Activated naive CD4-positive, alpha-beta T cell treated with anti-CD3 and anti-CD28 coated beads, Interleukin-2, amount 10 ng/mL, durations not matched to agents 7 days and 5 days (primary cell): ENCODE data around the gene FJX1.
"Not testable (repeated sequence)": the region's sequence is repeated elsewhere in the genome, so short reads cannot be mapped to it uniquely, and the experiment has no call there.

Source experiments
- CTCF ChIA-PET: fragments of 350-600 bp; sonication (Branson Sonifier 250); formaldehyde crosslinking; loops from one replicate; lab custom pipeline; 2021; ENCODE audit warnings: antibody characterized with exemption; lab: Charles Lee
- DNase-seq: peaks from one replicate; pipeline ENCODE4 v3.0.0-alpha.2; 2020
- H3K27ac Mint-ChIP-seq: one replicate; pipeline ENCODE4 v1.8.0; 2021; ENCODE audit warnings: mild to moderate bottlenecking, moderate library complexity, mixed read lengths
- H3K27me3 Mint-ChIP-seq: one replicate; pipeline ENCODE4 v1.8.0; 2021; ENCODE audit warnings: mild to moderate bottlenecking, mixed read lengths
- H3K36me3 Mint-ChIP-seq: one replicate; pipeline ENCODE4 v1.8.0; 2021; ENCODE audit warnings: mixed read lengths
- H3K4me1 Mint-ChIP-seq: one replicate; pipeline ENCODE4 v1.8.0; 2021; ENCODE audit warnings: mixed read lengths
- H3K4me3 Mint-ChIP-seq: one replicate; pipeline ENCODE4 v1.8.0; 2021; ENCODE audit warnings: mild to moderate bottlenecking, moderate library complexity, mixed read lengths
- H3K9me3 Mint-ChIP-seq: one replicate; pipeline ENCODE4 v1.8.0; 2021; ENCODE audit warnings: mixed read lengths

The FJX1 gene

GRCh38 chr11:35629914-35630313, 11.7 kb downstream of the FJX1 start:
- CTCF ChIA-PET, result no interaction called here
- Mint-ChIP-seq H3K27ac (no peak overlapping the region), H3K4me3 (no peak overlapping the region), H3K4me1 (no peaks in the 10 kb centered on the region), H3K27me3 (peaks cover 27% of the 10 kb centered on the region), H3K36me3 (no peaks in the 10 kb centered on the region), H3K9me3 (no peaks in the 10 kb centered on the region)
- no peak for DNase-seq

DNA sequence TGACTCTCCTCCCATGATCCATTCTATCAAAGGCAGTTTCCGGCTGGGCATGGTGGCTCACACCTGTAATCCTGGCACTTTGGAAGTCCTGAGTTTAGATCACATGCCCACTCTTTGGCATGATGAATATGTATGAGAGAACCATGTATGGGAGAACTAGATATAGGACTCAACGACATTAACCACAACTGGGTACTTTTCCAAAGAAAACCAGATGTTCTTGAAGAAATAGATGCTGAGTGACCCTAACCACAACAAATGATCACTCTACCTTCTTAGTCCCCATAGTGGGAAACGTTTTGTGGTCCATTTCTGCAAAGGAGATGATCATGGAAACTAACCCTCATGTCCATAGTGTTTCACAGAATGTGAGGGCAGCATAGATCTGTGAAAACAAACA, 13.6 kb downstream of the FJX1 start:
- H3K4me1 Mint-ChIP-seq, result no peaks in the 10 kb centered on the region
- H3K9me3 Mint-ChIP-seq, result no peaks in the 10 kb centered on the region
- no peak overlapping the region for H3K4me3 Mint-ChIP-seq
- H3K36me3 Mint-ChIP-seq, result no peaks in the 10 kb centered on the region
- H3K27ac Mint-ChIP-seq, result no peak overlapping the region
- no peak for DNase-seq
- peaks cover 13% of the 10 kb centered on the region for H3K27me3 Mint-ChIP-seq
- CTCF ChIA-PET, result no interaction called here

DNA sequence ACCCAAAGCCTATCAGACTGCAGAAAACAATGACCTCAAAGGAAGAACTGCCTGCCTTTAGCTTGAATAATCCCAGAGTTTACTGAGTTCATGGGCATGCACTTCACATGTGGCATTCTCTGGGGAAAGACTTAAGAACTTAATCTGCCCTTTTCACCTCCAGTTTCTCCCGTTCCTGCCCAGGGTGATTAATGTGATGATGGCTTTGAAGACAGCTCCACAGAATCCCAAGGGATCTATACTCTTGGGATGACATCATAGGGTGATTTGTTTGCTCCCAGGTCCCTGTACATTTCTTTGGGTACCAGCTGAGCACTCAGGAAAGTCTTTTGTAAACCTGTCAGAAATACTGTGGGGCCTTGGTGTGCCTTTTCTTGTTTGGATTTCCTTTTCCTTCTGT, 14.0 kb downstream of the FJX1 start:
- no peak overlapping the region for H3K27ac Mint-ChIP-seq
- no peaks in the 10 kb centered on the region for H3K4me1 Mint-ChIP-seq
- no peaks in the 10 kb centered on the region for H3K9me3 Mint-ChIP-seq
- H3K36me3 Mint-ChIP-seq, result no peaks in the 10 kb centered on the region
- CTCF ChIA-PET, result no interaction called here
- H3K4me3 Mint-ChIP-seq, result no peak overlapping the region
- no peak for DNase-seq
- H3K27me3 Mint-ChIP-seq, result peaks cover 13% of the 10 kb centered on the region

DNA sequence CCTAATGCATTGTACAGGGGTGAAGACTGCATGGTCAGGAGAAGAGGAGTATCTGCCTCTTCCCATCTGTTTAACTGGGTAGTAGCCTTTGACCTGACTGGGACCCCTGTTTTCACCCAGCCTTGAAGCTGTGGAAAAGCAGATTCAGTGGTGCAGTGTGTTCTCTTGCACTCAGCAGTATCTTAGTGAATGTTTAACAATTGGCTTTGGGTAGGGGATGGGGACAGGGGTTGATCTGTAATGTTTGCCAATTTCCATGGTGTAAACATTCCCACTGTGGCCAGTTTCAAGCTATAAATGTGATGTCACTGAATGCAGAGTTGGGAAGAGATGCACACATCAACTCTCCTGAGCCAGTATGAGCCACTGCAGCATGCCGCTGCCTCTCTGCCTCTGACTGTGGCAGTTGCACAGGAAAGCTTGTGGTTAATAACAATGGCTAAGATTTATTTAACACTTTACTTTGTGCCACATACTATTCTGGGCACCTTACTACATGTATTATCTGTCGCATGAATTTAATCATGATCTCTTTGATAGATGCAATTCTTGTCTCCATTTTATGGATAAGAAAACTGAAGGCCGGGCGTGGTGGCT, 15.7 kb downstream of the FJX1 start:
- Mint-ChIP-seq H3K36me3 (no peaks in the 10 kb centered on the region), H3K4me3 (no peak overlapping the region), H3K27me3 (peaks cover 10% of the 10 kb centered on the region), H3K4me1 (no peaks in the 10 kb centered on the region), H3K9me3 (no peaks in the 10 kb centered on the region), H3K27ac (no peak overlapping the region)
- DNase-seq, result no peak
- CTCF ChIA-PET, result interaction anchor here (0.6 kb wide), 1 partner anchor 84 kb away, joined by 3 read pairs; no protein-coding TSS in a partner anchor

DNA sequence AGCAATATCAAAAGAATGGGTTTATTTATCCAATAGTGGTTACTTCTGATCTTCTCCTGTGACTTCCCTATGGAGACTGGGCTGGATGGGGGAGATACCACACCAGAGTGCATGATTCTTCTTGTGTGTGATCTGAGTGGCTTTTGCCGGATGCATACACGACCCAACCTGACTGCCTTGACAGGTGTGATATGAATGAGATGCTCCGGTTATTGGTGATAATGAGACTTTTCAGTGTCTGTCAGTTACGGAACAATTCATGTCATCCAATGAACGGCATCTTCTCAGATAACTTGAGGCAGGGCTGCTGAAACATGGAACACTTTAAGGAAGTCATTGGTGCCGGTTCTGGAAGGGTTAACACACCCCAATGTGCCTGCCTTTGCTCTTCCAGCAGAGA, 17.7 kb downstream of the FJX1 start:
- Mint-ChIP-seq H3K4me1 (no peaks in the 10 kb centered on the region), H3K4me3 (no peak overlapping the region), H3K27ac (no peak overlapping the region), H3K27me3 (peaks cover 6% of the 10 kb centered on the region), H3K36me3 (no peaks in the 10 kb centered on the region), H3K9me3 (no peaks in the 10 kb centered on the region)
- DNase-seq, result no peak
- CTCF ChIA-PET, result no interaction called here

GRCh38 chr11:35639591-35640179, 21.4 kb downstream of the FJX1 start:
- no peaks in the 10 kb centered on the region for H3K4me1 Mint-ChIP-seq
- H3K4me3 Mint-ChIP-seq, result no peak overlapping the region
- H3K27me3 Mint-ChIP-seq, result peaks cover 3% of the 10 kb centered on the region
- no peaks in the 10 kb centered on the region for H3K36me3 Mint-ChIP-seq
- H3K9me3 Mint-ChIP-seq, result no peaks in the 10 kb centered on the region
- CTCF ChIA-PET, result interaction anchor here (1.5 kb wide), 1 partner anchor 182 kb away, joined by 5 read pairs; no protein-coding TSS in a partner anchor
- H3K27ac Mint-ChIP-seq, result no peak overlapping the region
- DNase-seq, result no peak

GRCh38 chr11:35641171-35641897, 23.1 kb downstream of the FJX1 start:
- peaks cover 3% of the 10 kb centered on the region for H3K27me3 Mint-ChIP-seq
- no peak for DNase-seq
- H3K9me3 Mint-ChIP-seq, result no peaks in the 10 kb centered on the region
- CTCF ChIA-PET, result interaction anchor here (1.5 kb wide), 1 partner anchor 181 kb away, joined by 5 read pairs; no protein-coding TSS in a partner anchor
- no peaks in the 10 kb centered on the region for H3K36me3 Mint-ChIP-seq
- H3K27ac Mint-ChIP-seq, result no peak overlapping the region
- no peaks in the 10 kb centered on the region for H3K4me1 Mint-ChIP-seq
- no peak overlapping the region for H3K4me3 Mint-ChIP-seq

GRCh38 chr11:35641964-35642363, 23.7 kb downstream of the FJX1 start:
- H3K27ac Mint-ChIP-seq, result no peak overlapping the region
- no peak for DNase-seq
- CTCF ChIA-PET, result no interaction called here
- peaks cover 3% of the 10 kb centered on the region for H3K27me3 Mint-ChIP-seq
- H3K4me1 Mint-ChIP-seq, result no peaks in the 10 kb centered on the region
- no peaks in the 10 kb centered on the region for H3K9me3 Mint-ChIP-seq
- no peak overlapping the region for H3K4me3 Mint-ChIP-seq
- no peaks in the 10 kb centered on the region for H3K36me3 Mint-ChIP-seq

DNA sequence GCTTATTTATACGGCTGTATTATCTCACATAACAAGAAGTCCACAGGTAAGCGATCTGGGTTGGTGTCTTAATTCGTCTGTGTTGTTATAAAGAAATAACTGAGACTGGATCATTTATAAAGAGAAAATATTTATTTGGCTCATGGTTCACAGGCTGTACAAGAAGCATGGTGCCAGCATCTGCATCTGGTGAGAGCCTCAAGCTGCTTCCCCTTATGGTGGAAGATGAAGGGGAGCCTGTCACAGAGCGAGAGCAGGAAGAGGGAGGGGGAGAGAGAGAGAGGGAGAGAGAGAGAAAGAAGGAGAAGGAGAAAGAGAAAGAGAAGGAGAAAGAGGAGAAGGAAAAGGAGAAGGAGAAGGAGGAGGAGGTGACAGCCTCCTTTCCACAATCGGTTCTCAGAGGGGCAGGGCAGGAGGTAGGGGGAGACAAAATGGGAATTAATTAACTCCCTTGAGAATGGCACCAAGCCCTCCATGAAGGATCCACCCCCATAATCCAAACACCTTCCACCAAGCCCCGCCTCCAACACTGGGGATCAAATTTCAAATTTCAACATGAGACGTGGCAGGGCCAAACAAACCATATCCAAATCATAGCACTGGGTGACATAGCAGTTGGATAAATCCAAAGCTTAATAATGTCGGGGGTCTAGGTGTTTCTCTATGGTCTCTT, 29.3 kb downstream of the FJX1 start:
- Mint-ChIP-seq H3K36me3 (no peaks in the 10 kb centered on the region), H3K4me1 (no peaks in the 10 kb centered on the region), H3K9me3 (no peaks in the 10 kb centered on the region), H3K27me3 (peaks cover 14% of the 10 kb centered on the region), H3K27ac (no peak overlapping the region), H3K4me3 (no peak overlapping the region)
- CTCF ChIA-PET, result interaction anchor here (0.7 to 1.0 kb wide), 2 partner anchors 14 to 32 kb away, joined by 3 read pairs; no protein-coding TSS in a partner anchor
- DNase-seq, result no peak

DNA sequence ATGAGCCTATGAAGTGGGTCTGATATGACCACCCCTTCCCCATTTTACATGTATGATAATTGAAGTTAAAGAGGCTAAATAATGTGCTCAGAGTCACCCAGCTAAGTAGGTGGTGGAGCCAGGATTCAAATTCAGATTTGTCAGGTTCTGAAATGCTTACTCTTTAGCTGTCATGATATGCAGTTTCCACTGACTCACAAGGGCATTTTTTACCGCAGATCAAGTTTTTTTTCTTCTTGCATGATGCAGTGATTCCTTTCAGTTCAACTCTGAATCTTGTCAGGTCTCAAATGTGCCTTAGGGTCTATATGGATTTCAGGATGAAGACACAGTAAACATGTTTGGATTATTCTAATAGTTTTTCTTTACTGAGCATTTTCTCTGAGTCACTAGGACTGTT, 31.7 kb downstream of the FJX1 start:
- Mint-ChIP-seq H3K27me3 (peaks cover 11% of the 10 kb centered on the region), H3K36me3 (no peaks in the 10 kb centered on the region), H3K9me3 (no peaks in the 10 kb centered on the region), H3K4me3 (no peak overlapping the region), H3K27ac (no peak overlapping the region), H3K4me1 (no peaks in the 10 kb centered on the region)
- no peak for DNase-seq
- CTCF ChIA-PET, result no interaction called here

- no peak overlapping the region for H3K27ac Mint-ChIP-seq
- no peaks in the 10 kb centered on the region for H3K36me3 Mint-ChIP-seq
- peaks cover 11% of the 10 kb centered on the region for H3K27me3 Mint-ChIP-seq
- no peaks in the 10 kb centered on the region for H3K4me1 Mint-ChIP-seq
- no peak for DNase-seq
- no peak overlapping the region for H3K4me3 Mint-ChIP-seq
- H3K9me3 Mint-ChIP-seq, result no peaks in the 10 kb centered on the region
- CTCF ChIA-PET, result no interaction called here
Observed at GRCh38 chr11:35650467-35650866, 32.2 kb downstream of the FJX1 start.

DNA sequence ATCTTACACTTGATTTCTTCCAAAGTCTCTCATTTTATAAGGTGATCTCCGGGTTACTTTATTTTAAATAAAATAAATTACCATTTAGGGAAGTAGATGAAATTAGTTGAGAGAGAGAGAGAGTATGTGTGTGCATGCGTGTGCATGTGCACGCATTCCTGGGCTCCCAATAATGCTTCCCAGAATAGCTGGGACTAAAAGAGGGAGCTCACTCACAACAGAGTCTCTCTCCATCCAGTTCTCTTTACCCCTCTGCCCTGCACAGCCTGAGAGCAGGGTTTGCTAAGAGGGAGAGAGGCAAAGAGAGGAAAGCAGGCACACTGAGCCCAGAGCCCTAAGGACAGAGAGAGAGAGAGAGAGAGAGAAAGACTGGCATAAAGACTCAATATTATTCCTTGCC, 33.0 kb downstream of the FJX1 start:
- H3K4me3 Mint-ChIP-seq, result no peak overlapping the region
- H3K9me3 Mint-ChIP-seq, result no peaks in the 10 kb centered on the region
- no peaks in the 10 kb centered on the region for H3K36me3 Mint-ChIP-seq
- no peak overlapping the region for H3K27ac Mint-ChIP-seq
- no peak for DNase-seq
- CTCF ChIA-PET, result no interaction called here
- H3K4me1 Mint-ChIP-seq, result no peaks in the 10 kb centered on the region
- H3K27me3 Mint-ChIP-seq, result peaks cover 16% of the 10 kb centered on the region

- H3K36me3 Mint-ChIP-seq, H3K27ac Mint-ChIP-seq, CTCF ChIA-PET, H3K4me3 Mint-ChIP-seq, DNase-seq, H3K4me1 Mint-ChIP-seq, H3K9me3 Mint-ChIP-seq: not testable (repeated sequence)
- peaks cover 18% of the 10 kb centered on the region for H3K27me3 Mint-ChIP-seq
Observed at GRCh38 chr11:35652786-35653185, 34.5 kb downstream of the FJX1 start.

DNA sequence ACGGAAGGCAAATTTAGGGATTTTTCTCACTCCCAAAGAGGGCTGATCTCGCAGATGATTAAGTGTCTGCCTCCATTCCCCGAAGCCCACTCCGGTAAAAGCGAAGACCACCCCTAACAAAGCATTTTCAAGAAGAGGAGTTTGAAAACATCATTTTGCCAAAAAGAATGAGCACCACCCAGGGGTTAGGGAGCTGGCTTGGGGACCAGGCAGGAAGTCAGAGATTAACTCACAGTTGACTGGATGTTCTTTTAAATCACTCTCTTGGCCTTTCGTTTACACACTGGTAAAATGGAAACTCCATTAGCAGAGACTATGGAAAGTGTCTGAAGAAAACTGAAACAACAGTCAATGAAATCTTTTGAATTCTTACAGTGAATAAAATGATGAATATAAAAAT, 36.5 kb downstream of the FJX1 start:
- H3K4me1 Mint-ChIP-seq, result no peaks in the 10 kb centered on the region
- H3K27ac Mint-ChIP-seq, result no peak overlapping the region
- no peak for DNase-seq
- no peaks in the 10 kb centered on the region for H3K9me3 Mint-ChIP-seq
- no peaks in the 10 kb centered on the region for H3K36me3 Mint-ChIP-seq
- H3K4me3 Mint-ChIP-seq, result no peak overlapping the region
- peaks cover 23% of the 10 kb centered on the region for H3K27me3 Mint-ChIP-seq
- CTCF ChIA-PET, result no interaction called here
